Measurements from ENCODE around the gene ELMO1. TPM values are rescaled to one million over a fixed set of nuclear protein-coding genes. Genes with fewer than 3 reads are reported as not detected.

The ELMO1 gene
- polyA plus RNA-seq, 1 donor (not counting 4 experiments of a cell fraction or from before 2014, with no cell fraction given): not detected

- no peaks in the 10 kb centered on the region for H3K9me1 ChIP-seq (ENCODE audit: control insufficient read depth, extremely low read depth, insufficient read depth, low read length)
- no peak overlapping the region for H2AFZ ChIP-seq (ENCODE audit: control insufficient read depth, low read length)
- no peaks in the 10 kb centered on the region for H3K27me3 ChIP-seq (ENCODE audit: control insufficient read depth, extremely low read depth, insufficient read depth, low read length)
- no peak overlapping the region for H3K27ac ChIP-seq (ENCODE audit: control insufficient read depth, insufficient read depth, low read length)
- no peak for FAIRE-seq
- no peak for DNase-seq (ENCODE audit: low read depth, low spot score)
- H3K4me3 ChIP-seq (ENCODE audit: control insufficient read depth in 2 of 3, extremely low read depth in 1 of 3, insufficient read depth in 2 of 3, low read depth in 1 of 3, low read length in 3 of 3): no peak overlapping the region
- dilution Hi-C loops (cut with MboI; ENCODE audit: extremely low pct_ligation_motif_present, low sequenced_read_pairs): no loop called here
- H3K4me2 ChIP-seq (ENCODE audit: control insufficient read depth, extremely low read depth, insufficient read depth, low read depth, low read length): no peak overlapping the region
- no peaks in the 10 kb centered on the region for H3K36me3 ChIP-seq (ENCODE audit: control insufficient read depth in 2 of 2, extremely low read depth in 1 of 2, insufficient read depth in 2 of 2, low read length in 2 of 2)
- TF ChIP-seq EZH2 (IDR thresholded peaks at IDR 0.05; ENCODE audit: low read length) (no peak), CTCF (optimal IDR thresholded peaks at IDR 0.05 in 1 of 3, IDR thresholded peaks at IDR 0.05 in 1 of 3, conservative IDR thresholded peaks at IDR 0.05 in 1 of 3; ENCODE audit: extremely low read depth in 1 of 3, insufficient read depth in 2 of 3, low read length in 3 of 3) (no peak)
- no peaks in the 10 kb centered on the region for H4K20me1 ChIP-seq (ENCODE audit: control insufficient read depth, extremely low read depth, insufficient read depth, low read length)
- H3K4me1 ChIP-seq (ENCODE audit: control insufficient read depth, extremely low read depth, insufficient read depth, low read length): no peaks in the 10 kb centered on the region
- H3K79me2 ChIP-seq (ENCODE audit: control insufficient read depth, insufficient read depth, low read length): no peaks in the 10 kb centered on the region
- no peaks in the 10 kb centered on the region for H3K9me3 ChIP-seq (ENCODE audit: control insufficient read depth, low read depth, low read length)
- H3K9ac ChIP-seq (ENCODE audit: control insufficient read depth, extremely low read depth, insufficient read depth, low read length): no peak overlapping the region
Measured at GRCh38 chr7:37283716-37284115, 164.9 kb downstream of the ELMO1 start.

GRCh38 chr7:37282927-37283326, 165.7 kb downstream of the ELMO1 start:
- no peaks in the 10 kb centered on the region for H3K9me1 ChIP-seq (ENCODE audit: control insufficient read depth, extremely low read depth, insufficient read depth, low read length)
- no peak for DNase-seq (ENCODE audit: low read depth, low spot score)
- no peaks in the 10 kb centered on the region for H3K9me3 ChIP-seq (ENCODE audit: control insufficient read depth, low read depth, low read length)
- H3K4me3 ChIP-seq (ENCODE audit: control insufficient read depth in 2 of 3, extremely low read depth in 1 of 3, insufficient read depth in 2 of 3, low read depth in 1 of 3, low read length in 3 of 3): no peak overlapping the region
- no peak overlapping the region for H3K4me2 ChIP-seq (ENCODE audit: control insufficient read depth, extremely low read depth, insufficient read depth, low read depth, low read length)
- no peaks in the 10 kb centered on the region for H3K36me3 ChIP-seq (ENCODE audit: control insufficient read depth in 2 of 2, extremely low read depth in 1 of 2, insufficient read depth in 2 of 2, low read length in 2 of 2)
- TF ChIP-seq CTCF (optimal IDR thresholded peaks at IDR 0.05 in 1 of 3, IDR thresholded peaks at IDR 0.05 in 1 of 3, conservative IDR thresholded peaks at IDR 0.05 in 1 of 3; ENCODE audit: extremely low read depth in 1 of 3, insufficient read depth in 2 of 3, low read length in 3 of 3) (no peak), EZH2 (IDR thresholded peaks at IDR 0.05; ENCODE audit: low read length) (no peak)
- no peaks in the 10 kb centered on the region for H3K27me3 ChIP-seq (ENCODE audit: control insufficient read depth, extremely low read depth, insufficient read depth, low read length)
- H3K9ac ChIP-seq (ENCODE audit: control insufficient read depth, extremely low read depth, insufficient read depth, low read length): no peak overlapping the region
- no peaks in the 10 kb centered on the region for H3K4me1 ChIP-seq (ENCODE audit: control insufficient read depth, extremely low read depth, insufficient read depth, low read length)
- no peak overlapping the region for H3K27ac ChIP-seq (ENCODE audit: control insufficient read depth, insufficient read depth, low read length)
- H3K79me2 ChIP-seq (ENCODE audit: control insufficient read depth, insufficient read depth, low read length): no peaks in the 10 kb centered on the region
- H4K20me1 ChIP-seq (ENCODE audit: control insufficient read depth, extremely low read depth, insufficient read depth, low read length): no peaks in the 10 kb centered on the region
- dilution Hi-C loops (cut with MboI; ENCODE audit: extremely low pct_ligation_motif_present, low sequenced_read_pairs): no loop called here
- no peak overlapping the region for H2AFZ ChIP-seq (ENCODE audit: control insufficient read depth, low read length)
- FAIRE-seq: no peak

Measured in keratinocyte (primary cell).